ENCODE measurements around the gene FLVCR2. TPM values are rescaled to one million over a fixed set of nuclear protein-coding genes. Genes with fewer than 3 reads are reported as not detected.

Gene FLVCR2
- total RNA-seq, 4 donors from 2014 or later = 11.5 to 21.8 (median 12.3) TPM

GRCh38 chr14:75607044-75607443 lies 28.6 kb downstream of the FLVCR2 start:
- TF ChIP-seq CTCF (IDR thresholded peaks at IDR 0.05; ENCODE audit: low read depth) = no peak

GRCh38 chr14:75607842-75608640 lies 29.6 kb downstream of the FLVCR2 start:
- no peak for TF ChIP-seq CTCF (IDR thresholded peaks at IDR 0.05; ENCODE audit: low read depth)

- no peak for TF ChIP-seq CTCF (IDR thresholded peaks at IDR 0.05; ENCODE audit: low read depth)
These were observed 30.7 kb downstream of the FLVCR2 start for GRCh38 chr14:75609116-75609515.

- no peak for TF ChIP-seq CTCF (IDR thresholded peaks at IDR 0.05; ENCODE audit: low read depth)
These were observed 31.4 kb downstream of the FLVCR2 start for GRCh38 chr14:75609606-75610475.

- TF ChIP-seq CTCF (IDR thresholded peaks at IDR 0.05; ENCODE audit: low read depth) = no peak
These were observed 32.4 kb downstream of the FLVCR2 start for GRCh38 chr14:75610834-75611233.

- no peak for TF ChIP-seq CTCF (IDR thresholded peaks at IDR 0.05; ENCODE audit: low read depth)
These were observed 33.7 kb downstream of the FLVCR2 start for GRCh38 chr14:75612157-75612556.

GRCh38 chr14:75614179-75614578 lies 35.8 kb downstream of the FLVCR2 start:
- TF ChIP-seq CTCF (IDR thresholded peaks at IDR 0.05; ENCODE audit: low read depth) = no peak
